Suprapubic skin (tissue), 4 donors: ENCODE results near the gene CPNE2.

Source experiments
- EP300 ChIP-seq: sonication (generic); formaldehyde crosslinking; IDR thresholded peaks from one replicate; pipeline ENCODE4 v1.6.1; 2017; ENCODE audit warnings: antibody characterized with exemption
- POLR2A ChIP-seq, 2 donors: fragments of 450-650 bp; IDR thresholded peaks; one replicate each; pipeline ENCODE4 v1.6.1; 2017; ENCODE audit warnings: antibody characterized with exemption in 2 of 2, mild to moderate bottlenecking in 2 of 2, moderate library complexity in 2 of 2
- POLR2AphosphoS5 ChIP-seq, 3 donors: sonication (generic); formaldehyde crosslinking; IDR thresholded peaks; one replicate each; pipeline ENCODE4 v1.6.1; 2017; ENCODE audit warnings: antibody characterized with exemption in 3 of 3
- TF ChIP-seq, protein P1 (sequence below), 2 donors: fragments of 200-600 bp in 1 of 2; fragments of 450-650 bp in 1 of 2; sonication (generic) in 1 of 2; IDR thresholded peaks; one replicate each; pipeline ENCODE4 v1.5.1; 2016 to 2019; ENCODE audit warnings: antibody characterized with exemption in 2 of 2, mild to moderate bottlenecking in 1 of 2, moderate library complexity in 1 of 2

GRCh38 chr16:57107321-57107922 lies 15.0 kb downstream of the CPNE2 start:
- TF ChIP-seq, protein P1, sequence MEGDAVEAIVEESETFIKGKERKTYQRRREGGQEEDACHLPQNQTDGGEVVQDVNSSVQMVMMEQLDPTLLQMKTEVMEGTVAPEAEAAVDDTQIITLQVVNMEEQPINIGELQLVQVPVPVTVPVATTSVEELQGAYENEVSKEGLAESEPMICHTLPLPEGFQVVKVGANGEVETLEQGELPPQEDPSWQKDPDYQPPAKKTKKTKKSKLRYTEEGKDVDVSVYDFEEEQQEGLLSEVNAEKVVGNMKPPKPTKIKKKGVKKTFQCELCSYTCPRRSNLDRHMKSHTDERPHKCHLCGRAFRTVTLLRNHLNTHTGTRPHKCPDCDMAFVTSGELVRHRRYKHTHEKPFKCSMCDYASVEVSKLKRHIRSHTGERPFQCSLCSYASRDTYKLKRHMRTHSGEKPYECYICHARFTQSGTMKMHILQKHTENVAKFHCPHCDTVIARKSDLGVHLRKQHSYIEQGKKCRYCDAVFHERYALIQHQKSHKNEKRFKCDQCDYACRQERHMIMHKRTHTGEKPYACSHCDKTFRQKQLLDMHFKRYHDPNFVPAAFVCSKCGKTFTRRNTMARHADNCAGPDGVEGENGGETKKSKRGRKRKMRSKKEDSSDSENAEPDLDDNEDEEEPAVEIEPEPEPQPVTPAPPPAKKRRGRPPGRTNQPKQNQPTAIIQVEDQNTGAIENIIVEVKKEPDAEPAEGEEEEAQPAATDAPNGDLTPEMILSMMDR (IDR thresholded peaks at IDR 0.05) = no peak
- TF ChIP-seq EP300 = no peak
- no peak for TF ChIP-seq POLR2AphosphoS5 (IDR thresholded peaks at IDR 0.05)
- no peak for TF ChIP-seq POLR2A (IDR thresholded peaks at IDR 0.05)
